ENCODE data around the gene APPBP2.
"Not testable (repeated sequence)": the region's sequence is repeated elsewhere in the genome, so short reads cannot be mapped to it uniquely, and the experiment has no call there.

APPBP2 gene

DNA sequence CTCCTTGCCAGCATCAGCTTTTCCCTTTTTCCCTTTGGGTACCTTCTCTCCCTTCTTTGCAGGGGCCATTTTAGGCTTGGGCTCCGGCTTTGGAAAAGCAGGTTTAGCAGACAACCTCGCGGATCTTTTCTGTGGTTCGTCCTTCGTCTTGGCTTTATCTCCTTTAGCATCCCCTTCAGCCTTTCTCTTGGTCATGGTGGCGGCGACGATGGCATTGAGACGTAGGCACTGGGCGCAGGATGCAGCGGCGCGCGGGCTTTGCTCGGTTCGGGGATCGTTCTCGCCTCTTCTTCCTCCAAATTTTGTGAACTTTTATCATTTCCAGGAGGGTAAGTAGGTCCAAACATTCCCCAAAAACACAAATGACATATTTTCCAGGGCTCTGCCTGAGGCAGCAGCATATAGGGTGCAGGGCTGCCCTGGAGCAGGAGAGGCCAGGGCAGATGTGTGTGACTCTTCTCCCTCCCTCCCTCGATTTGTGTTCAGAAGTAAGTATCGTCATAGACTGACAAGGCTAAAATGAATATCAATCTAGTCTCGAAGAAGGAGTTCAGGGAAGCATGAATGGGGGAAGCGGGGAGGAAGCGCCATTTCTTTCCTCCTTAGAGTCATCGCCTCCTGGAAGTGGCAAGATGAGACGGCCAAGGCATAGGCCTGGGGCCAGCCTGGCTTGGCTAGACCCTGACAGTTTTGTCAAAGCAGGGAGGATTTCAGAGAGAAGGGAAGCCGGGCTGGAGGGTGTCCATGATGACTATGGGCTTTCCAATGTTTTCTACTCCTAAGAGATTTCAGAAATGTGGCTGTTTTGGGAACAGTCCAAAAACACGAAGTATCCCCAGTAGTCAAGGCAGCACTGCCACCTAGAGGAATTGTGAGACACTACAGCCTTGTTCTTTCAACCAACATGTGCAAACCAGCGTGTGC, 90.5 kb downstream of the APPBP2 start:
- DNase-seq (ENCODE audit: low read depth in 2 of 2) = peak; percentile 11 to 28

DNA sequence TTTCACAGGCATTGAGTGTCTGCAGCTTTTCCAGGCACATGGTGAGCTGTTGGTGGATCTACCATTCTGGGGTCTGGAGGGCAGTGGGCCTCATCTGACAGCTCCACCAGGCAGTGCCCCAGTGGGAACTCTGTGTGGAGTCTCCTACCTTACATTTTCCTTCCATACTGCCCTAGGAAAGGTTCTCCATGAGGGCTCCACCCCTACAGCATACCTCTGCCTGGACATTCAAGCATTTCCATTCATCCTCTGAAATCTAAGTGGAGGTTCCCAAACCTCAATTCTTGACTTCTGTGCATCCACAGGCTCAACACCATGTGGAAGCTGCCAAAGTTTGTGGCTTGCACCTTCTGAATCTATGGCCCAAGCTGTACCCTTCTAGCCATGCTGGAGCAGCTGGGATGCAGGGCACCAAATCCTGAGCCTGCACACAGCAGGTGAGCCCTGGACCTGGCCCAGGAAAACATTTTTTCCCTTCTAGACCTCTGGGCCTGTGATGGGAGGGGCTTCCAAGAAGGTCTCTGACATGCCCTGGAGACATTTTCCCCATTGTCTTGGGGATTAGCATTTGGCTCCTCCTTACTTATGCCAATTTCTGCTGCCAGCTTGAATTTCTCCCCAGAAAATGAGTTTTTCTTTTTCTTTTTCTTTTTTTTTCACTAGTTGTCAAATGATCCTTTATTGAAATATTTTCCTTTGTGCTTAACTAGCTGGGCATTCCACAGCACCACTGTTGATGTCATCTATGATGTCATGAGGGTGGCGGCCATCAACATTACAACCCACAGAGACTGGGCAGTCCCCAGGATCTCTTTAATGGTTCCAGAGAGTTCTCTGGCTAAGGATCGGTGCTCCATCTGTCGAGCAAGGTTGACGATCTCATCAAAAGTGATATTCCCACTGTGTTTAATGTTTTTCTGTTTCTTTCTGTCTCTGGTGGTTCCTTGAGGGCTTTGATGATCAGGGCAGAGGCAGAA, 92.7 kb downstream of the APPBP2 start:
- DNase-seq (ENCODE audit: low read depth in 2 of 2) = not testable (repeated sequence)

- DNase-seq (ENCODE audit: low read depth in 2 of 2) = not testable (repeated sequence)
These were observed 95.5 kb downstream of the APPBP2 start for GRCh38 chr17:60430561-60430960.

DNA sequence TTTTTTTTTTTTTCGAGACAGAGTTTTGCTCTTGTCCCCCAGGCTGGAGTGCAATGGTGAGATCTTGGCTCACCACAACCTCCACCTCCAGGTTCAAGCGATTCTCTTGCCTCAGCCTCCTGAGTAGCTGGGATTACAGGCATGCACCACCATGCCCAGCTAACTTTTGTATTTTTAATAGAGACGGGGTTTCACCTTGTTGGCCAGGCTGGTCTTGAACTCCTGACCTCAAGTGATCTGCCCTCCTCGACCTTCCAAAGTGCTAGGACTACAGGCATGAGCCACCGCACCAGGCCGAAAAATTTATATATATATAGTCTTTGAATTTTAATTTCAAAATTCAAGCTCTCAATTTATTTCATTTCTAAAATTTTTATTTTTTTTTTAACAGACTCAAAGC, 97.6 kb downstream of the APPBP2 start:
- DNase-seq (ENCODE audit: low read depth in 2 of 2) = not testable (repeated sequence)

GRCh38 chr17:60426596-60426995, 99.4 kb downstream of the APPBP2 start:
- DNase-seq (ENCODE audit: low read depth in 2 of 2) = no peak

DNA sequence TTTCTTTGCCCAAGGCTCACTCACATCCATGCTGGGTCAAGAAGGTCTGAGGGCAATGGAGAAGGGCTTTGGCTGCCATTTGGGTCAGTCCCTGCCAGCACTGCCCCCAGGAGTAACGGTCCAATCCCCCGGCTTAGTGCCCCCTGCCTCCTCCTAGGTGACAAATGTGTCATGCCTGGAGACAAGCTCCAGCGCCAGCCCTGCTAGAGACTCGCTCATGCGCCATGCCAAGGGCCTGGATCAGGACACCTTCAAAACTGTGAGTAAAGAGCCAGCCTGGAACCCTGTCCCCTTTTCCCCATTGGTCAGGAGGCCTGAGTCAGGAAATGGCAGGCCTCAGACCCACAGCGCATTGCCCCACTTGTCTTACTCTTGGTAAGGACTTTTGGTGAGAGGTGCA, 100.4 kb downstream of the APPBP2 start:
- no peak for DNase-seq (ENCODE audit: low read depth in 2 of 2)

- DNase-seq (ENCODE audit: low read depth in 2 of 2) = no peak
These were observed 102.2 kb downstream of the APPBP2 start for GRCh38 chr17:60423865-60424264.

DNA sequence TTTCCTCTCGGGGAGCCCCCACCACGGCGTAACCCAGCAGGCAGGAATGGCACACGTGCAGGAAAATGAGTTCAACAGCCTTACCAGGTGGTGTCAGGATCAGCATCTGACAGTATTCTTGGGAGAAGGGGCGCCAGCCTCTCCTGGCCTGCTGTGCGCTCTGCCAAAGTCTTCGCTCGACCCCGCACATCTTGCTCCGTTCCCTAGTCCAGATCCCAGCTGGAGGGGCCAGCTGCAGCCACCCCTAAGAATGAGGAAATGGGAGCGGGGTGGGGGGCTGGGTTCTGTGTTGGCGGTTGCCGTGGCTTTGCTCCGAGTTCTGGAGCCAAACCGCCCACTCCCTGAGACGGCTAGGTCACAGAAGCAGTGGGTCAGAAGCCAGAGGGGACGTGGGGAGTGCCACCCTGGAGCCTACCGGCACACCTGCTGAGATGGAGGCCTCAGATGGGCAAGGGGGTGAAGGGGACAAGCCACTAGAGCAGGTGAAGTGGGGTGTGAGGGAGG, 103.8 kb downstream of the APPBP2 start, which contains the start of gene CHCT1:
Gene CHCT1, plus strand, starts transcription at position 328 of the 504 bp plus-strand sequence. Its CDS starts 104 bp downstream, at position 432.
- no peak for DNase-seq (ENCODE audit: low read depth in 2 of 2)

DNA sequence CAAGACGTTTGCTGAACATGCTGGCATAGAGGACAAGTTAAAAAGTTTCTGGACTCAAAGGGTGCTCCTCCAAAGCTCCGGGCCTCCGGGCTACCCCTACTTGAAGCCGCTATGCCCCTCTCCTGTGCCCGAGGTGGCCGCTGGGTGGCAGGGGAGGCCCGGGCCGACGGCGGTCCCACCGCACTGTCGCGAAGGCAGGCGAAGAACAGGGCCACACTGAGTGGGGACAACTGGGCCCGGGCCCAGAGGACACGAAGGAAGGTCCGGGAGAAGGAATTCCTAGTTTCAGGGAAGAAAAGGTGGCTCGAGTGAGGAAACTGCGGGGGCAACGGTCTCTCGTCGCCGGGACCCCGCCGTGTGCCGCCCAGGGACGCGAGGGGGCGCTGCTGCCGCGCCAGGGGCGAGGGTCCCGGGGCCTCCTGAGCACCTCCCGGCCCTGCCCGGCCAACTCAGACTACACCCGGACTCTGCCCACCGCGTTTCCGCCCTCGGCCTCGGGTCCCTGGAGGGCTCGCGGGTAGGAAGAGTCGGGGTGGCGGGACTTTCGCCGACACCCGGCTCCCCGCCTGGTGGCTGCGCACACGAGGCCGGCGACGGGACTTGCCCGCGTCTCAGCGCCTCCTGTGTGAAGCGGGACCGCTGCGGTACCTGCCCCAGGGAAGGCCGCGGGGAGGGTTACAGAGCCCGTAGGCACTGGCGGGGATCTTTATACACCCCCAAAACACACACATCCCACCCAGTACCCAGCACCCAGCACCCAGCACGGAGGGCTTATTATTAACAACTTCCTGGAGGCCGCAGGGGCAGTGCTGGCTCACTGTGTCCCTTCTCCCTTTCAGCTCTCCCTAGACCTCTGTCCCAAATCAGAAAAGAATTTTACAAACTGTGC, 104.5 kb downstream of the APPBP2 start:
- DNase-seq (ENCODE audit: low read depth in 2 of 2) = peak; percentile 59 to 75

DNA sequence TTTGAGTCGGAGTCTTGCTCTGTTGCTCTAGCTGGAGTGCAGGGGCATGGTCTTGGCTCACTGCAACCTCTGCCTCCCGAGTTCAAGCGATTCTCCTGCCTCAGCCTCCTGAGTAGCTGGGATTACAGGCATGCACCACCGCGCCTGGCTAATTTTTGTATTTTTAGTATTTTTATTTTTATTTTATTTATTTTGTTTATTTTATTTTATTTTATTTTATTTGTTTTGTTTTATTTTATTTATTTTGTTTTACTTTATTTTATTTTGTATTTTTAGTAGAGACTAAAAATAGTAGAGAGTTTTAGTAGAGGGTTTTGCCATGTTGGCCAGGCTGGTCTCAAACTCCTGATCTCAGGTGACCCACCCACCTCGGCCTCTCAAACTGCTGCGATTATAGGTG, 106.2 kb downstream of the APPBP2 start:
- DNase-seq (ENCODE audit: low read depth in 2 of 2) = not testable (repeated sequence)

DNA sequence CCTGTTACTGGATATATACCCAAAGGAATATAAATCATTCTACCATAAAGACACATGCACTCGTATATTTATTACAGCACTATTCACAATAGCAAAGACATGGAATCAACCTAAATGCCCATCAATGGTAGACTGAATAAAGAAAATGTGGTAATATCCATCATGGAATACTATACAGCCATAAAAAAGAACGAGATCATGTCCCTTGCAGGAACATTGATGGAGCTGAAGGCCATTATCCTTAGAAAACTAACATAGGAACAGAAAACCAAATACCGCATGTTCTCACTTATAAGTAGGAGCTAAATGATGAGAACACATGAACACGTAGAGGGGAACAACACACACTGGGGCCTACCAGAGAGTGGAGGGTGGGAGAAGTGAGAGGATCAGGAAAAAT, 107.0 kb downstream of the APPBP2 start:
- DNase-seq (ENCODE audit: low read depth in 2 of 2) = not testable (repeated sequence)

DNA sequence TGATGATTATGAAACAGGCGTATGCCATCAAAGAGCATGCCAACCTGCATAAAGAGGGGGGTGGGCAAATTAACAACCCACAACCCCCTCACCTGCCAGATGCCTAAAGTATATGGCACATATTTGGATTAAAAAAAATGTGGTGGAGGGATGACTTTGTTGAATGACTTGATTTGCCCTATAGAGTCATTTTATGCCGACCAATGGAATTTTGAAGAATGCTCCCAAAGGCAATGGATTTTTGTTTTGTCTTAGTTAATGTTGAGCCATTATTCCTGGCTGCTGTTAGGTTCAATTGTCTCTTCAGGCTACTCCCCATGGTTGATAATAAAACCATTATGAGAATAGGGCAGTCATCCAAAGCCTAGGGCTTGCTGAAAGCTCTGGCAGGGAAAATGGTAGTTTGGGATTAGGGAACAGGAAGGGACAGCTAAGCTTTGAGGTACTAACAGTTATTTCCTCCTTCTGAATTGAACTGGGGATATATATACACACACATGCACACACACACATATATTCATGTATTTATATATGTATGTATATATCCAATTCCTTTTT, 109.6 kb downstream of the APPBP2 start:
- DNase-seq (ENCODE audit: low read depth in 2 of 2) = no peak

GRCh38 chr17:60415146-60415545, 110.9 kb downstream of the APPBP2 start:
- DNase-seq (ENCODE audit: low read depth in 2 of 2) = no peak

DNA sequence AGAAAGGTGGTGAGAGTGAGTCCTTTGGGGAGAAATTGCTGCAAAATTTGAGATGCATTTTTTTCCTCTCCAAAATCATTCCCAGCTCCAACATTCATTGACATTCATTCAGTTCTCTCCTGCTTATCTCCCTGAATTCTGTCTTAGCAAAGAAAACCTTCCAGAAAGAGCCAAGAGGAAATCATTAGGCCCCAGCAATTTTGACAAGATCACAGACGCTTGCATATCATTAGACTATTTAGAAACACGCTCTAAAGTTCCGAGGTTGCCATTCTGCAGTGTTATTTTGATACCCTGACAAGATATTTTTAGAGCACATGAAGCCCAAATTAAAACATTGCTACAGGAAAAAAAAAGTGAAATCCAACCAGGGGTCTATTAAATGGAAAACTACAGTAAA, 113.3 kb downstream of the APPBP2 start:
- DNase-seq (ENCODE audit: low read depth in 2 of 2) = no peak

DNA sequence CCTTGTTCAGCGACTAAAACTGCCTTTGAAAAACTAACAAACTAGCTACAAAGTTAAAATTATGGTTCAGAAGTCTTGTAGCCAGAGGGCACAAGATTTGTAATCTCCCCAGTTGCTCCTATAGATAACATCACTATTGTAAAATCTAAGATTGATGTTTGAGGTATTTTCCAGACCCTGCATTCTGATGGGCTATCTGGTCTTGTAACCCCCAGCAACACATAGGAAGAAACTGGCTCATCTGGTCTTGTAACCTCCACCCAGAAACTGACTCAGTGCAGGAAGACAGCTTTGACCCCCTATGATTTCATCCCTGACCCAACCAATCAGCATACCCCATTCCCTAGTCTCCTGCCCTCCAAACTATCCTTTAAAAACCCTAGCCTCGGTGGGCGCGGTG, 116.0 kb downstream of the APPBP2 start:
- no peak for DNase-seq (ENCODE audit: low read depth in 2 of 2)

- DNase-seq (ENCODE audit: low read depth in 2 of 2) = no peak
These were observed 119.2 kb downstream of the APPBP2 start for GRCh38 chr17:60406887-60407286.

DNA sequence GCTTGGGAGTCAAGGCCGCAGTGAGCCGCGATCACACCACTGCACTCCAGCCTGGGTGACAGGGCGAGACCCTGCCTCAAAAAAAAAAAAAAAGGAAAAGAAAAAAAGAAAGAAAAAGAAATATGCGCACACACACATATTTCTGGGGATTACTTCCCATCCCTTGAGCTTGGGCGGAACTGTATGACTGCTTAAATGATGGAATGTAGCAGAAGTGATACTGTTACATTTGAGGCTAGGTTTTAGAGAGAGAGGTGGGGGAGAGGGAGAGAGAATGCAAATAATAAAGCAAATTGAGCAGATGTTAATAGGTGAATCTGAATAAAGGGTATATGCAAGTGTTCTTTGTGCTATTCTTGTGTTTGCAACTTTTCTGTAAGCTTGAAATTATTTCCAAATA, 122.1 kb downstream of the APPBP2 start:
- no peak for DNase-seq (ENCODE audit: low read depth in 2 of 2)

GRCh38 chr17:60403523-60403810, 122.6 kb downstream of the APPBP2 start:
- no peak for DNase-seq (ENCODE audit: low read depth in 2 of 2)

DNA sequence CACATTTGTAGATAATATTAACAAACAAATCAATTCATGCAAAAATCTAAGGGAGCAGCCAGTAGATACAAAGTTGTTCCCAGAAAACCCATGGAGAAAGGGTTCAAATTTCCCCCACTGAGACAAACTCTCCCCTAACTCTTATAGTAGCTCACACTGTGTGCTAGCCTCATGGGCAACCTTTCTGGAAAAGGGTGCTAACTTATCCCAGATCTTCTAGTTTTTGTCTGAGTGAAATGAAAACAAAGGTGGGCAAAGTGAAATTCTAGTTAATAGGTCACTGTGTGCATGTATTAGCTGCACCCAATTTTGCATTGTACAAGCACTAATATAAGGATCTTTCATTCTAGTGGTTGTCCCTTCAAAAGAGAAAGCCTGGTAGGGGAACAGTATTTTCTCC, 124.2 kb downstream of the APPBP2 start:
- no peak for DNase-seq (ENCODE audit: low read depth in 2 of 2)

DNA sequence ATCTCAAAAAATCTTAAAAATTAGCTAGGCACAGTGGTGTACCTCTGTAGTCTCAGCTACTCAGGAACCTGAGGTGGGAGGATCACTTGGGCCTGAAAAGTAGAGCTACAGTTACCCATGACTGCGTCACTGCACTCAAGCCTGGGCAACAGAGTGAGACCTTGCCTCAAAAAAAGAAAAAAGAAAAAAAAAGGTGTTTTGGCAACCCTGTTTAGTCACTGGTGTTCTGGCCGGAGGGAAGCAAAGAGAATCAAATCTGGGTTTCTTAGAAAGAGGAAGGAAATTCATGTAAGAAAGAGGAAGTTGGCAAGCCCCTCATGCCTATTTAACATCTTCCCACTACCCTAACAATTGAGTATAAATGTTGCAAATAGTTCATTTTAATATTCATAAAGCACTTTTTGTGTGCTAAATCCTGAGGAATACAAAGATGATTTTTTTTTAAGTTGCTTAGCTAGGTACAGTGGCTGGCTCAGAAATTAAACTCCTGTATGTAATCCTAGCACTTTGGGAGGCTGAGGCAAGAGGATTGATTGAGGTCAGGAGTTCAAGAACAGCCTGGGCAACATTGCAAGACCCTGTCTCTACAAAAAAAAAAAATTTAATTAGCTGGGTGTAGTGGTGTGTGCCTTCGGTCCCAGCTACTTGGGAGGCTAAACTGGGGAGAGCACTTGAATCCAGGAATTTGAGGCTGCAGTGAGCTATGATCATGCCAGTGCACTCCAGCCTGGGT, 127.6 kb downstream of the APPBP2 start:
- DNase-seq (ENCODE audit: low read depth in 2 of 2) = no peak

All from stimulated activated CD4-positive, alpha-beta T cell treated with anti-CD3 and anti-CD28 coated beads, Interleukin-15, amount 100 ng/mL, for 48 hours (primary cell).